WTC11 (cell line): ENCODE measurements around the gene FOXF2.

Experiments
- CREM ChIP-seq: sonication (generic); formaldehyde crosslinking; IDR thresholded peaks from 2 replicates; pipeline ENCODE4 v1.8.1; 2022; ENCODE audit warnings: mild to moderate bottlenecking, missing genetic modification reagents, moderate library complexity
- IRF2 ChIP-seq: sonication (generic); formaldehyde crosslinking; IDR thresholded peaks from 2 replicates; pipeline ENCODE4 v1.8.0; 2022; ENCODE audit warnings: low read depth, missing genetic modification reagents, borderline replicate concordance
- KAT7 ChIP-seq: sonication (generic); formaldehyde crosslinking; IDR thresholded peaks from 2 replicates; pipeline ENCODE4 v1.8.1; 2023; ENCODE audit warnings: missing genetic modification reagents, mild to moderate bottlenecking, borderline replicate concordance
- RELA ChIP-seq: sonication (generic); formaldehyde crosslinking; IDR thresholded peaks from 2 replicates; pipeline ENCODE4 v1.8.1; 2022; ENCODE audit warnings: missing genetic modification reagents, mild to moderate bottlenecking, borderline replicate concordance
- TEAD4 ChIP-seq: sonication (generic); formaldehyde crosslinking; IDR thresholded peaks from 2 replicates; pipeline ENCODE4 v1.8.0; 2022; ENCODE audit warnings: mild to moderate bottlenecking, missing genetic modification reagents
- TP53 ChIP-seq: sonication (generic); formaldehyde crosslinking; IDR thresholded peaks from 2 replicates; pipeline ENCODE4 v1.8.1; 2023; ENCODE audit warnings: mild to moderate bottlenecking, missing genetic modification reagents
- ZNF423 ChIP-seq: fragments of 250-450 bp; sonication (Bioruptor Pico); IDR thresholded peaks from 2 replicates; pipeline ENCODE4 v2.1.2; 2022; ENCODE audit warnings: mild to moderate bottlenecking, moderate library complexity
- TF ChIP-seq, protein P1 (sequence below): fragments of 200-600 bp; IDR thresholded peaks from 2 replicates; pipeline ENCODE4 v1.8.0; 2022; ENCODE audit warnings: antibody characterized with exemption
- TF ChIP-seq, protein P2 (sequence below): sonication (generic); formaldehyde crosslinking; IDR thresholded peaks from 2 replicates; pipeline ENCODE4 v1.8.1; 2023; ENCODE audit warnings: mild to moderate bottlenecking, missing genetic modification reagents, moderate library complexity
- TF ChIP-seq, protein P3 (sequence below): sonication (generic); formaldehyde crosslinking; conservative IDR thresholded peaks from 2 replicates; pipeline ENCODE4 v1.8.1; 2023; ENCODE audit warnings: mild to moderate bottlenecking, low read depth, missing genetic modification reagents, moderate library complexity
- TF ChIP-seq, protein P4 (sequence below): sonication (generic); formaldehyde crosslinking; IDR thresholded peaks from 2 replicates; pipeline ENCODE4 v1.8.0; 2022; ENCODE audit warnings: mild to moderate bottlenecking, missing genetic modification reagents
- TF ChIP-seq, protein P5 (sequence below): sonication (generic); formaldehyde crosslinking; IDR thresholded peaks from 2 replicates; pipeline ENCODE4 v1.8.1; 2022; ENCODE audit warnings: mild to moderate bottlenecking, moderate library complexity, missing genetic modification reagents

DNA sequence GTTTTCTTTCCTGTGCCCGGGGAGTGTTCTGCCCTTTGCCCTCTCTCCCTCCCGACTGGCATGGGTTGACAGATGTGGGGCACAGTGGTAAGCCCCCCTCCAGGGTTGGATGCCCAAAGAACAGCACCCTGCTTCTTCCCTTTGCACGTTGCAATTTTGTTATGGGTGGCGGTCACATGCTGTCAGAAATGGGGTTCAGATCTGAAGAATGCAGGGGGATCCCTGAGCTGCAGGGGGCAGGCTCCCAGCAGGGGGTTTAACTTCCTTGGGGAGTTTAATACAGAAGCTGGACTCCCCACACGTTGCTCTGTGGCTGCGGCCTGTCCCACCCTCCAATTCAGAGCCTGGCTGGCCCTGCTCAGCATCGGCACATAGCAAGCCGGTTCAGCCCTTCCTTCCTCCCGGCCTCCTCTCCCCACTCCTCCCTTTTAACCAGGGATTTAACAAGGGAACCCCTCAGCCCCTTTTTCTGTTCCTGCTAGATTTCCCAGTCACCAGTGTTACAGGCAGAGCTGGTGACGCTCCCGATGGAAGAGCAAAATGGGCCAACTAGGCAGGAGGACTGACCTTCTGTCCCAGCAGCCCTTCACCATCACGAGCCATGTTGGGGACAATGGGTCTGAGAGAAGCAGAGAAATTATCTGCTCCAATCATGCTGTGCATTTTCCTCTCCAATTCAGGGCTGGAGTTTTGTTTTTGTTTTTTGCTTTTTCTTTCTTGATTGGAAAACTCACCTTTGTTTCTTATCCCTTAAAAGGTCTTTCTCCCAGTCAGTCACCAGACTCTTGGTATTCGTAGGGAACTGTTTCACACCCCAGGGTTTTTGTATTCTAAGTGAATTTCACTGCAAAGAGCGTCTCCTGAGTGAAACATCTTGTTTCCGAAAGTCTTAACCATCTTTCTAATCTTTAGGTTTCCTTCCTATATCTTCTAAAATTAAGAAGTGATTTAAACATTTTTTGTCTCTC lies 6.8 kb downstream of the FOXF2 start:
- TF ChIP-seq TP53 (CRISPR knock-in tag) (no peak), ZNF423 (no peak), TEAD4 (CRISPR knock-in tag) (no peak), CREM (CRISPR knock-in tag) (no peak), RELA (CRISPR knock-in tag) (no peak), KAT7 (CRISPR knock-in tag) (no peak), IRF2 (CRISPR knock-in tag) (no peak)
- TF ChIP-seq, protein P1, sequence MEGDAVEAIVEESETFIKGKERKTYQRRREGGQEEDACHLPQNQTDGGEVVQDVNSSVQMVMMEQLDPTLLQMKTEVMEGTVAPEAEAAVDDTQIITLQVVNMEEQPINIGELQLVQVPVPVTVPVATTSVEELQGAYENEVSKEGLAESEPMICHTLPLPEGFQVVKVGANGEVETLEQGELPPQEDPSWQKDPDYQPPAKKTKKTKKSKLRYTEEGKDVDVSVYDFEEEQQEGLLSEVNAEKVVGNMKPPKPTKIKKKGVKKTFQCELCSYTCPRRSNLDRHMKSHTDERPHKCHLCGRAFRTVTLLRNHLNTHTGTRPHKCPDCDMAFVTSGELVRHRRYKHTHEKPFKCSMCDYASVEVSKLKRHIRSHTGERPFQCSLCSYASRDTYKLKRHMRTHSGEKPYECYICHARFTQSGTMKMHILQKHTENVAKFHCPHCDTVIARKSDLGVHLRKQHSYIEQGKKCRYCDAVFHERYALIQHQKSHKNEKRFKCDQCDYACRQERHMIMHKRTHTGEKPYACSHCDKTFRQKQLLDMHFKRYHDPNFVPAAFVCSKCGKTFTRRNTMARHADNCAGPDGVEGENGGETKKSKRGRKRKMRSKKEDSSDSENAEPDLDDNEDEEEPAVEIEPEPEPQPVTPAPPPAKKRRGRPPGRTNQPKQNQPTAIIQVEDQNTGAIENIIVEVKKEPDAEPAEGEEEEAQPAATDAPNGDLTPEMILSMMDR, result no peak
- TF ChIP-seq, protein P2, sequence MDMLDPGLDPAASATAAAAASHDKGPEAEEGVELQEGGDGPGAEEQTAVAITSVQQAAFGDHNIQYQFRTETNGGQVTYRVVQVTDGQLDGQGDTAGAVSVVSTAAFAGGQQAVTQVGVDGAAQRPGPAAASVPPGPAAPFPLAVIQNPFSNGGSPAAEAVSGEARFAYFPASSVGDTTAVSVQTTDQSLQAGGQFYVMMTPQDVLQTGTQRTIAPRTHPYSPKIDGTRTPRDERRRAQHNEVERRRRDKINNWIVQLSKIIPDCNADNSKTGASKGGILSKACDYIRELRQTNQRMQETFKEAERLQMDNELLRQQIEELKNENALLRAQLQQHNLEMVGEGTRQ (CRISPR knock-in tag), result no peak
- TF ChIP-seq, protein P3, sequence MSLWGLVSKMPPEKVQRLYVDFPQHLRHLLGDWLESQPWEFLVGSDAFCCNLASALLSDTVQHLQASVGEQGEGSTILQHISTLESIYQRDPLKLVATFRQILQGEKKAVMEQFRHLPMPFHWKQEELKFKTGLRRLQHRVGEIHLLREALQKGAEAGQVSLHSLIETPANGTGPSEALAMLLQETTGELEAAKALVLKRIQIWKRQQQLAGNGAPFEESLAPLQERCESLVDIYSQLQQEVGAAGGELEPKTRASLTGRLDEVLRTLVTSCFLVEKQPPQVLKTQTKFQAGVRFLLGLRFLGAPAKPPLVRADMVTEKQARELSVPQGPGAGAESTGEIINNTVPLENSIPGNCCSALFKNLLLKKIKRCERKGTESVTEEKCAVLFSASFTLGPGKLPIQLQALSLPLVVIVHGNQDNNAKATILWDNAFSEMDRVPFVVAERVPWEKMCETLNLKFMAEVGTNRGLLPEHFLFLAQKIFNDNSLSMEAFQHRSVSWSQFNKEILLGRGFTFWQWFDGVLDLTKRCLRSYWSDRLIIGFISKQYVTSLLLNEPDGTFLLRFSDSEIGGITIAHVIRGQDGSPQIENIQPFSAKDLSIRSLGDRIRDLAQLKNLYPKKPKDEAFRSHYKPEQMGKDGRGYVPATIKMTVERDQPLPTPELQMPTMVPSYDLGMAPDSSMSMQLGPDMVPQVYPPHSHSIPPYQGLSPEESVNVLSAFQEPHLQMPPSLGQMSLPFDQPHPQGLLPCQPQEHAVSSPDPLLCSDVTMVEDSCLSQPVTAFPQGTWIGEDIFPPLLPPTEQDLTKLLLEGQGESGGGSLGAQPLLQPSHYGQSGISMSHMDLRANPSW, result no peak
- TF ChIP-seq, protein P4, sequence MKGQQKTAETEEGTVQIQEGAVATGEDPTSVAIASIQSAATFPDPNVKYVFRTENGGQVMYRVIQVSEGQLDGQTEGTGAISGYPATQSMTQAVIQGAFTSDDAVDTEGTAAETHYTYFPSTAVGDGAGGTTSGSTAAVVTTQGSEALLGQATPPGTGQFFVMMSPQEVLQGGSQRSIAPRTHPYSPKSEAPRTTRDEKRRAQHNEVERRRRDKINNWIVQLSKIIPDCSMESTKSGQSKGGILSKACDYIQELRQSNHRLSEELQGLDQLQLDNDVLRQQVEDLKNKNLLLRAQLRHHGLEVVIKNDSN (CRISPR knock-in tag), result no peak
- TF ChIP-seq, protein P5, sequence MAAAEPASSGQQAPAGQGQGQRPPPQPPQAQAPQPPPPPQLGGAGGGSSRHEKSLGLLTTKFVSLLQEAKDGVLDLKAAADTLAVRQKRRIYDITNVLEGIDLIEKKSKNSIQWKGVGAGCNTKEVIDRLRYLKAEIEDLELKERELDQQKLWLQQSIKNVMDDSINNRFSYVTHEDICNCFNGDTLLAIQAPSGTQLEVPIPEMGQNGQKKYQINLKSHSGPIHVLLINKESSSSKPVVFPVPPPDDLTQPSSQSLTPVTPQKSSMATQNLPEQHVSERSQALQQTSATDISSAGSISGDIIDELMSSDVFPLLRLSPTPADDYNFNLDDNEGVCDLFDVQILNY (CRISPR knock-in tag), result no peak
